ENCODE measurements around the gene GCSAML.

DNA sequence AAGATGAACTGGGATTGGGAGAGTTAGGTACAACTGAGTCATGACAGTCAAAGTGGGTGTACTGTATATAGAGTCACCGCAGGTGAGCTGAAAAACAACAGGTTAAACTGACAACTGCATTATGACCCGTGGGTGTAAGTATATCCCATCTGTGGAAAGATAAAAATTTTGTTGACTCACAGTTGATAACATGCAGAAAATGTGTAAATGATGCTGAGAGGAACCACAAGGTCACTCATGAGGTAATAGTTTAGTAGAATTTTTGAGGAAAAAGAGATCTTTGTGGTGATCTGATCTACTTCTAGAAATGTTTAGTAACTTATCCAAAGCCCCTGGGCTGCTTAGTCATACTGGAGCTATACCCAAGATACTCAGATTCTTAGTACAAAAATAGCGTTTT lies 13.5 kb upstream of the GCSAML start:
- TF ChIP-seq, protein P1, sequence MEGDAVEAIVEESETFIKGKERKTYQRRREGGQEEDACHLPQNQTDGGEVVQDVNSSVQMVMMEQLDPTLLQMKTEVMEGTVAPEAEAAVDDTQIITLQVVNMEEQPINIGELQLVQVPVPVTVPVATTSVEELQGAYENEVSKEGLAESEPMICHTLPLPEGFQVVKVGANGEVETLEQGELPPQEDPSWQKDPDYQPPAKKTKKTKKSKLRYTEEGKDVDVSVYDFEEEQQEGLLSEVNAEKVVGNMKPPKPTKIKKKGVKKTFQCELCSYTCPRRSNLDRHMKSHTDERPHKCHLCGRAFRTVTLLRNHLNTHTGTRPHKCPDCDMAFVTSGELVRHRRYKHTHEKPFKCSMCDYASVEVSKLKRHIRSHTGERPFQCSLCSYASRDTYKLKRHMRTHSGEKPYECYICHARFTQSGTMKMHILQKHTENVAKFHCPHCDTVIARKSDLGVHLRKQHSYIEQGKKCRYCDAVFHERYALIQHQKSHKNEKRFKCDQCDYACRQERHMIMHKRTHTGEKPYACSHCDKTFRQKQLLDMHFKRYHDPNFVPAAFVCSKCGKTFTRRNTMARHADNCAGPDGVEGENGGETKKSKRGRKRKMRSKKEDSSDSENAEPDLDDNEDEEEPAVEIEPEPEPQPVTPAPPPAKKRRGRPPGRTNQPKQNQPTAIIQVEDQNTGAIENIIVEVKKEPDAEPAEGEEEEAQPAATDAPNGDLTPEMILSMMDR (tag by site-specific recombination; IDR thresholded peaks at IDR 0.05) = no peak
- TF ChIP-seq, protein P2, sequence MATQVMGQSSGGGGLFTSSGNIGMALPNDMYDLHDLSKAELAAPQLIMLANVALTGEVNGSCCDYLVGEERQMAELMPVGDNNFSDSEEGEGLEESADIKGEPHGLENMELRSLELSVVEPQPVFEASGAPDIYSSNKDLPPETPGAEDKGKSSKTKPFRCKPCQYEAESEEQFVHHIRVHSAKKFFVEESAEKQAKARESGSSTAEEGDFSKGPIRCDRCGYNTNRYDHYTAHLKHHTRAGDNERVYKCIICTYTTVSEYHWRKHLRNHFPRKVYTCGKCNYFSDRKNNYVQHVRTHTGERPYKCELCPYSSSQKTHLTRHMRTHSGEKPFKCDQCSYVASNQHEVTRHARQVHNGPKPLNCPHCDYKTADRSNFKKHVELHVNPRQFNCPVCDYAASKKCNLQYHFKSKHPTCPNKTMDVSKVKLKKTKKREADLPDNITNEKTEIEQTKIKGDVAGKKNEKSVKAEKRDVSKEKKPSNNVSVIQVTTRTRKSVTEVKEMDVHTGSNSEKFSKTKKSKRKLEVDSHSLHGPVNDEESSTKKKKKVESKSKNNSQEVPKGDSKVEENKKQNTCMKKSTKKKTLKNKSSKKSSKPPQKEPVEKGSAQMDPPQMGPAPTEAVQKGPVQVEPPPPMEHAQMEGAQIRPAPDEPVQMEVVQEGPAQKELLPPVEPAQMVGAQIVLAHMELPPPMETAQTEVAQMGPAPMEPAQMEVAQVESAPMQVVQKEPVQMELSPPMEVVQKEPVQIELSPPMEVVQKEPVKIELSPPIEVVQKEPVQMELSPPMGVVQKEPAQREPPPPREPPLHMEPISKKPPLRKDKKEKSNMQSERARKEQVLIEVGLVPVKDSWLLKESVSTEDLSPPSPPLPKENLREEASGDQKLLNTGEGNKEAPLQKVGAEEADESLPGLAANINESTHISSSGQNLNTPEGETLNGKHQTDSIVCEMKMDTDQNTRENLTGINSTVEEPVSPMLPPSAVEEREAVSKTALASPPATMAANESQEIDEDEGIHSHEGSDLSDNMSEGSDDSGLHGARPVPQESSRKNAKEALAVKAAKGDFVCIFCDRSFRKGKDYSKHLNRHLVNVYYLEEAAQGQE (tag by site-specific recombination; IDR thresholded peaks at IDR 0.05) = no peak
- TF ChIP-seq KLF17 (tag by site-specific recombination; IDR thresholded peaks at IDR 0.05) (no peak), TCF7L2 (IDR thresholded peaks at IDR 0.05; ENCODE audit: borderline replicate concordance, low read depth, low read length) (no peak)

Data from HEK293 (cell line).